GM21786 (cell line): ENCODE measurements around the gene HTT.

Experiments used
- ATAC-seq: cut with Tn5 transposase; IDR thresholded peaks from one replicate; pipeline ENCODE4 v1.9.1; 2021; ENCODE audit not compliant: unreplicated experiment

The HTT gene

DNA sequence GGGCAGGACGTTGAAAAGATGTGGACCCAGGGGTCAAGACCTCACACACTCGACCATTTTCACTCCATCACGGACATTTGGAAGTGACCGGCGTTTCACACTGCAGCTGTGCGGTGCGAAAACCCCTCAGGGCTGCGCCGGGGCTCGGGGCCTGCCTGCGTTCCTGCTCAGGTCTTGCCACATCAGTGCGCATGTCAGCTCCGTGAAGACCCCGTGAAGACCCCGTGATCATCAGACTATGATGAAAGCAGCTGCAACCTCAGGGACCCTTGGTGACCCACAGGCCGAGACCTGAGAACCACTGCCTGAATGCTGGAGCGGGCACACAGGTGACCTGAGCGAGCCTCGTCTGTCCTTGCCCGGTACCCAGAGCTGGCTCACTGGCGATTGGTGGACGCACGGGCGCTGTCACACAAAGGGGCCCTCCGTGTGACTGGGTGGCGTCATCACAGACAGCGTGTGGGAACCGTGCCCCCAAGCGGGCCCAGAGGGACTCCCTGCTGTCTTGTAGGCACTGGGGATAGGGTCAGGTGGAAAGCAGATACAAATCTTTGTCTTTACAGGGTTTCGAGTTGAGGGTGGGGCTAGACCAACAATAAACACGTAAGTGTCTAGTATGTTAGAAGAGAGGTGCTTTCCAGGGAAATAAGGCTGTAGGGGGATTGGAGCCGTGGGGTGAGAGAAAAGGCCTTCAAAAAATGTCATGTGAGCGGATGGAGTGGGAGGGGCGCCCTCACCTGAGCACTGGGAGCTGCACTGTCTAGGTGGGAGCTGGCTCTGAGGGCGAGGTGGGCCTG is 187.1 kb downstream of the HTT start:
- ATAC-seq = no peak

DNA sequence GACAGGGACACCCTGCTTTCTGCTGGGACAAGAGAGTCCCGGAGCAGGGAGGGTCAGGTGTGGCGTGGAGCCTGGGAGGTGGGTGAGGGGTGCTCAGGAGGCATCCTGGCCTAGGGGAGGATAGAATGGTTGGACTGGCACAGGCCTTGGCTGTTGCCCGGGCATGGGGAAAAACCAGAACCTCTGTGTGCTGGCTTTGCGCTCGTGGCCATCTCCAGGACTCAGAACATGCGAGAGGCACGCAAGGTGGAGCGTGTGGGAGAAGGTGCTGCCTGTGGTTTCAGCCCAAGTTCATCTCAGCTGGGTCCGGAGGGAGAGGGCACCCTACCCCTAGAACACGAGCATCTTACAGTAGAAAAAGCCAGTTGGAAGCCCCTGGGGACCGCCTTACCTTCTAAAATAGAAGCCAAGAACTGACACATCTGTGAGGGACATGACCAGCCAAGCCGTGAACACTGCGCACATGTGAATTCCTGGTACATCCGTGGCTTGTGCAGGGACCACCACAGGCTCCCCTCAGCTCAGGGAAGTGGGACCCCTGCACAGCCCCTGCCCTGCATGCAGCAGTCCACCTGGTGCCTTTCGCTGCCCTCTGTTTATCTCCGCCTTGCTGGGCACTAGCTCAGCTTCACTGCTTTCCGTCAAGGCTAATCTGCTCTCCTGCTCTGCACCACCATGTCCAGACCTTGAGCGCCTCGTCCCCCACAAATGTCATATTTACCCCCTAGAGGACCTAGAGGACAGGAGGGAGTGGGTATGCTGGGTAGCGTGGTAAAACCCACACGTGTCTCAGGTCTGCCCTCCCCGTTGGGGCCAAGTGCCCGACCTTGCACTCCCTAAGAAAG is 187.9 kb downstream of the HTT start:
- ATAC-seq = no peak

GRCh38 chr4:3263053-3263875 is 188.8 kb downstream of the HTT start:
- no peak for ATAC-seq

DNA sequence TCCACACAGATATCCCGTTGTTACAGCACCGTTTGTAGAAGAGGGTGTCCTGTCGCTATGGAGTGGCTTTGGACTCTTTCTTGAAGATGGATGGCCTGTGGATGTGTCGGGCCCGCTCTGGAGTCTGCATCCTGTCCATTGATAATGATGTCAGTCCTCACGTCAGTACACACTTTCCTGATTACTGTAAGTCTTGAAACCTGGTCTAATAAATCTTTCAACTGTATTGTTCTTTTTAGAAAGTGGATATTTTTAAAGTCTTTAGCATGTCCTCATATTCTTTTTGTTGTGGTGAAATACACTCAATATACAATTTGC is 189.4 kb downstream of the HTT start:
- ATAC-seq = no peak

- no peak for ATAC-seq
These were observed 191.6 kb downstream of the HTT start for GRCh38 chr4:3266076-3266475.

- ATAC-seq = no peak
These were observed 193.3 kb downstream of the HTT start for GRCh38 chr4:3267576-3268394.

GRCh38 chr4:3268395-3269104 is 194.1 kb downstream of the HTT start:
- no peak for ATAC-seq

DNA sequence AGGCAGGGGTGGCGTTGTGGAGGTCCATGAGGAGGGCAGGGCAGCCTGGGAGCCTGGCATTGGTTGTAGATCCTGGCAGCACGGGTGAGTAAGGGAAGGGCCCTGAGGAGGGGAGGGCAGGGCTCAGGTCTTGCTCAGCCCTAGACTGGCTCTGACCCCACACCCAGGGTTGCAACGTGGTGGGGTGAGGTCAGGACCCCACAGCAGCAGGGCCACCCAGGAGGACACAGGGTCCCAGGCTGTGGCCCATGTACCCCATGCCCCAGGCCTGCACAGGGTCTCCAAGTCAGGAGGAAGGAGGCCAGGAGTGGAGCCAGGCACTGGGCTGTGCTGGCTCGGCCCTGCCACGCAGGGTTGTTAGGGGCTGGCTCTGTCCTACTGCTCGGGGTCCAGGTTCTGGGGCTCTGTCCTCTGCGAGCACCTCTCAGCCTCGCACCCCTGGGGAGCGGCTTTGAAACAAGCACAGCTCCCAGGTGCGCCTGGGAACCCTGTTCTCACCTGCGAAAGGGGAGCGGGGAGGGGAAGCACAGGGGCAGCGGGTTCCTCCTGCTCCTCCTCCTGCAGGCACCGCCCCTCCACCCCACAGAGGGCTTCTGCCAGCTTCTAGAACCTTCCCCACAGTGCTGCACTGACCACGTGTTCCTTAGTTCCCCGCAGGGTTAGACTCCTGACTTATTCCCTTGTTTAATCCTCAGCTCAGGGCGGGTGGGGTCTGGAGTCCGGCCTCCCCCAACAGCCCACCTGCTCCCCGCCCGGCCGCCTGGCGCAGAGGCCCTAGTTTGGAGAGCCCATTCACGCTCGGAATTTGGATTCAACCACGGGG is 194.8 kb downstream of the HTT start:
- ATAC-seq = no peak

GRCh38 chr4:3269991-3270611 is 195.6 kb downstream of the HTT start:
- no peak for ATAC-seq

DNA sequence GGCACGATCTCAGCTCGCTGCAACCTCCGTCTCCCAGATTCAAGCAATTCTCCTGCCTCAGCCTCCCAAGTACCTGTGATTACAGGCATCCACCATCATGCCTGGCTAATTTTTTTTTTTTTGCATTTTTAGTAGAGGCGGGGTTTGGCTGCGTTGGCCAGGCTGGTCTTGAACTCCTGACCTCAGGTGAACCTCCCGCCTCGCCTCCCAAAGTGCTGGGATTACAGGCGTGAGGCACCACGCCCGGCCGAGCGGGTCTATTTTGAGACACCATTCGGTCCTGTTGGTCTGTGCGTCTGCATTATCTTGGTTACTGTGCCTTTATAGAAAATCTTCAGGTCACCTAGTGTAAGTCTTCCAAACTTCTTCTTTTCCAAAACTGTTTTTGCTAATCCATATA is 196.7 kb downstream of the HTT start:
- no peak for ATAC-seq

DNA sequence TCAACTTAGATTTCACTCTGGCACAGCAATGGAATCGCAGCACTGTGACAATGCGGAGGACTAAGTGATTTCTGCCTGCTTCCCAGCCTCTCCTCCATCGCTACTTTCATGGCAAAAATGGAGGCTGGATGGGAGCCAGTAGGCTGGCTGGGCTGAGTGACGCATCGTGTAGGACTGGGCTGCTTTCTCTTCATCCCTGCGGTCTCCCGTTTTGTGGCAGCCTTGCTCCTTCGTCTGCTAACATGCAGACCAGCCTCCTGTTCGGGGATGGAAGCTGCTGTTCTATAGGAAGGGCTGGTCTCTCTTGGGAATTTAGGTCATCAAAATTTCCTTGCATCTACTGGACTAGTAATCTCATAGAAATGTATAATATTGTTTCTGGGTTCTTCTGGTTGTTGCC is 202.5 kb downstream of the HTT start:
- no peak for ATAC-seq

DNA sequence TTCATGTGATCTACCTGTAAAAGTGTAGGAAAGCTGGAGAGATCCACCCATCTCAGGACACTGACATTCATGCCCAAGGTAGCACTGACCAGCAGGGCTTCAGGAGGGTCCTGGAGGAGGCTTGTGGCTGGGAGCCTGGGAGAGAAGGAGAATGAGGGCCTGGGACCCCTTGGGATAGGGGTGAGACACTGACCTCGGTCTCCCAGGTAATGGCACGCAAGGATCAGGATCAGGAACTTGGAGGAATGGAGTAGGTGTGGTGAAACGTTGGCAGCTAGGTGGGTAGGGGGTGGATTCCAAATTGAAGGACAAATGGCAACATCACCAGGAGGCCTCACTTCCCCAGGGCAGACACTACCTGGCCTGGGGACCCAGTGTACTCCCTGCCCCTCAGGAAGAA is 206.0 kb downstream of the HTT start:
- ATAC-seq = no peak

- ATAC-seq = no peak
These were observed 209.0 kb downstream of the HTT start for GRCh38 chr4:3283483-3283882.

DNA sequence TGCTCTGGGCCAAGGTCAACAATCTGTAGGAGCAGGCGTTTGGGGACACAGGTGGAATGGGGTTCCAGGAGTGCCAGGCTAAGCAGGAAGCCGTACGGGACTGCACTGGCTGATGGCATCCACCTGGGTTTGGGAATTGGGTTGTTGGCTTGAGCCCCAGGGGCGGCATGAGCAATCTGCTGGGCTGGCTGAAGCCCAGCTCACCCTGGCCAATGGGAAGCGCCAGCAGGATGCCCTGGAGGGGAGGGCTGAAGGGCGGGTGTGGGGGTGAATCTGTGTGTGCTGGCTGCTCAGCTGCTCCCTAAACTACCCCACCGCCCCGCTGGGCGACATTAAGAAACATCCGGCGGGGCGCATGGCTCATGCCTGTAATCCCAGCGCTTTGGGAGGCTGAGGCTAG is 209.4 kb downstream of the HTT start:
- ATAC-seq = no peak

DNA sequence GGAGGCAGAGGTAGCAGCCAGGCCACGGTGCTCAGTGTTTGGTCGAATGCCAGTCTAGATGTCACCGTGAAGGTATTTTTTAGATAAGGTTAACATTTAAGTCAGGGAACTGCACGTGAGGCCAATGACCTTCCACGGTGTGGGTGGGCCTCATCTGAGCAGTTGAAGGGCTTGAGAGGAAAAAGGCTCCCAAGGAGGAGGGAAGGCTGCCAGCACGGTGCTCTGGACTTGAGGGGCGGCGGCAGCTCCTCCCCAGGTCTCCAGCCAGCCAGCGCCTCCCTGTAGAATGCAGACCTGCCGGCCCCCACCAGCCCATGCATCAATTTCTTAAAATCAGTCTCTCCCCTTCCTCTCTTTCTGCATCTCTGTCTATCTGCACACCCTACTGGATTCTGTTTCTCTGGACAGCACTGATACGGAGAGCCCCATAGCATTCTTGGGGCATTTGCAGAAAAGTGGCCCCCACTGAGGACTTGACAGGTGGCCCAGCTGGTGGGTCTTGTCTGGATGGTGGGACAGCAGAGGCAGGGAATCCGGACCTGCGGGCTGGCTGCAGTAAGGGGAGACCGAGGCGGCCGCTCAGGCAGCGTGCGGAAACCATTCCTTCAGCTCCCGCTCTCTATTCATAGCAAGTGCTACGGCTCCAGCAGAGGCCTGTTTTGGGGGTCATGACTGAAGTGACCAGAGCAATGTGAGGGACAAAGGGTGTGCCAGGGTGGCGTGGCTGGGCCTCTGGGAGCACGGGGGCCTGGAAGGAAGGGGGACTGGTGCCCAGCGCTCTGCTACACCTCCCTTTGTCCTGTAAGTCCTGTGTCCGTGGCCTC is 210.5 kb downstream of the HTT start:
- no peak for ATAC-seq

- peak; percentile 85 for ATAC-seq
These were observed 211.3 kb downstream of the HTT start for GRCh38 chr4:3285558-3286334.
